ENCODE data around the gene CCL22. TPM values are rescaled to one million over a fixed set of nuclear protein-coding genes. Genes with fewer than 3 reads are reported as not detected.

The CCL22 gene
- total and polyA plus RNA-seq, 4 donors: 0.08 to 0.29 (median 0.24) TPM; not detected in 1

DNA sequence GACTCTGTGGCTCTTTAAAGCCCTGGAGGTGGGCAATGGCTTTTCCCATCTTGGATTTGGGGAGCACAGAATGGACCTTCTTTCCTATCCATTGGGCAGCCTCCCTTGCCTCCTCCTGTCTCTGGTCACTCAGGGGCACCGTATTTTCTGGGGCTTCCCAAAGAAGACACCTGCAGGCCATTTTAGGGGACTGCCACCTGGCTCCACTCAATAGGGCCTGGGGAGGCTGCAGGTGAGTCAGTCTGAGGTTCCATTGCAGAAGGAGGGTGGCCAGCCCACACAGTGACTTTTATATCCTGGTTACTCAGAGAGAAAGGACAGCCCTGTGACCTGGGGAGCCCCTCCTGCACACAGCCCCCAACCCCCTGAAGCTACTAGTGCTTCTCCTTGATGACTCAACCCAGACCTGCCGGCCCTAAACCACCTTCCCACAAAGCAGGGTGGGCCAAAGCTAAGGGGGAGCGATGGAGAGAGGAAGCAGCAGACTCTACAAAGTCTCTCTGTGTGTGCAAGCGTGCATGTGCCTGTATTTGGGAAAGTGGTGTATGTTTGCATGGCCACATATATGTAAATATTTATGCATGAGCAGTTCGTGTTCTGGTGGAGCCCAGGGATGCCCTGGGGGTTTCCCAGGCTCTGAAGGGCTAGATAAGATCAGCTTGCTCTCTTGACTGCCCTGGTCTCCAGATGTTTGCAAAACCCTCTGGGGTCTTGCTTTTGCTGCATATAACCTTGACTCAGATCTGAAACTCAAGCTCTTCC lies 18.7 kb downstream of the CCL22 start:
- Histone ChIP-seq H3K36me3 (ENCODE audit: control insufficient read depth in 1 of 2, insufficient read depth in 2 of 2, low read length in 1 of 2) (peaks cover 0 to 3% of the 10 kb centered on the region in 2 donors), H3K4me1 (ENCODE audit: control insufficient read depth in 1 of 2, insufficient read depth in 2 of 2, low read length in 2 of 2) (peaks cover 0 to 6% of the 10 kb centered on the region in 2 donors), H3K4me3 (ENCODE audit: low read length in 2 of 2) (no peak overlapping the region), H3K9me3 (ENCODE audit: control insufficient read depth, low read length) (no peaks in the 10 kb centered on the region), H3K27ac (ENCODE audit: low read depth in 1 of 2, low read length in 2 of 2) (peak overlapping the region in 1 of 2 donors; percentile 9), H3K27me3 (ENCODE audit: control insufficient read depth in 1 of 2, insufficient read depth in 2 of 2, low read length in 1 of 2) (no peaks in the 10 kb centered on the region)
- intact Hi-C loops (cut with DNase I): loop anchor here in 1 of 2 donors (5.0 kb wide), 1 partner anchor 35 kb away; no protein-coding TSS in a partner anchor
- ATAC-seq (ENCODE audit: low FRiP score): no peak
- WGBS, 2 donors: 28 to 40% methylated on average over 5 of the region's 5 CpGs
- DNase-seq: peak in 1 of 2 donors; percentile 32

DNA sequence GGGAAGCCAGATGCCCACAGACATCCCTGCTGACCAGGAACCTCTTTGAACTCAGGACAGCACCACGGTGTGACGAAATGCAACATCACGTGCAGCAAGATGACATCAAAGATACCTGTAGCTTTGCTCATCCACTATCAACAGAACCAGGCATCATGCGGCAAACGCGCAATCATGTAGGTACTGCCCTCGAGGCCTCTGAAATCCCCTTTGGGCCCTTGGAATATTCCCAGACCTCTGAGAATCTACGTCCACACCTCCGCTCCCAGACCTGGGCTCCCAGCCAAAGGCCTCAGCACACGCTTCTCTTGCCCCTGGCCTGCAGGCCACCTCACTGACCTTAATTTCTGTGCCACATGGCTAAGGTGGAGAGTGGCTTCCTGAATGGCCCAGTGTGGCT lies 21.0 kb downstream of the CCL22 start:
- Histone ChIP-seq H3K4me3 (ENCODE audit: low read length in 2 of 2) (no peak overlapping the region), H3K27me3 (ENCODE audit: control insufficient read depth in 1 of 2, insufficient read depth in 2 of 2, low read length in 1 of 2) (no peaks in the 10 kb centered on the region), H3K9me3 (ENCODE audit: control insufficient read depth, low read length) (no peaks in the 10 kb centered on the region), H3K36me3 (ENCODE audit: control insufficient read depth in 1 of 2, insufficient read depth in 2 of 2, low read length in 1 of 2) (peaks cover 0 to 7% of the 10 kb centered on the region in 2 donors), H3K27ac (ENCODE audit: low read depth in 1 of 2, low read length in 2 of 2) (no peak overlapping the region), H3K4me1 (ENCODE audit: control insufficient read depth in 1 of 2, insufficient read depth in 2 of 2, low read length in 2 of 2) (peaks cover 0 to 6% of the 10 kb centered on the region in 2 donors)
- WGBS, 2 donors: 37 to 42% methylated on average over 10 of the region's 10 CpGs
- intact Hi-C loops (cut with DNase I): loop anchor here in 1 of 2 donors (5.0 kb wide), 1 partner anchor 33 kb away; no protein-coding TSS in a partner anchor
- ATAC-seq (ENCODE audit: low FRiP score) (no peak), DNase-seq (no peak)

DNA sequence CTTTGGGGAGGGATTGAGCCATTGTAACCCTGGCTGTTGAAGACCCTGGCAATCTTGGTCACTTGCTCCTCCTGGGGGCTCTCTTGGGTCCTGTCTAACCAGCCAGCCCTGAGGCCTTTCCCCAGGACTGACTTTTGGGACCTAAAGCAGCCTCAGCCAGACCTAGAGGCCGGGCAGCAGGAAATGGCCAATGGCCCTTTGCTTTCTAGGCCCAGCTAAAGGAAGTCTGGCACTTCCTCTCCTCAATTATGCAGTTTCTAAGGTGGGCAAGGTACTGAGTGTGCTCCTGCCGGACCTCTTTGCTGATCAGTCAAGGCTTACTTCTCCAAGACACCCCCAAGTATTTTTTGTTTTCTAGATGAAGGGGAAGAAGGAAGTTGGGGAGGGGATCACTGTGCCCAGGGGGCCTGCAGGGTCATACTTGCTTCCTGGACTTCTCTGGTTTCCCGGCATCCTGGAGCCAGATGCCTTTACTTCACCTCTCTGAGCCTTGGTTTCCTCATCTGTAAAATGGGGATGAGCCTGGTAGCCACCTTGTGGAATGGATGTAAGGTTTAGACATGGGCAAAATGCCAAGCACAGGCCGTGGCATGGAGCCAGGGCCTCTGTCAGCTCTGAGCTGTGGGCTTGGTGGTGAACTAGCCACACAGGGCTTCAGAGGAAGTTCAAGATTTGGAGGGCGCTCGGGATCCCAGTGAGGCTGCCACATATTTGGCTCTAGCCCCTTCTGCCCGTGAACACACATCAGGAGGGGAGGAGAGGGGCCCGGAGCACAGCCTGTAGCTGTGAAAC lies 22.3 kb downstream of the CCL22 start:
- H3K9me3 ChIP-seq (ENCODE audit: control insufficient read depth, low read length): no peaks in the 10 kb centered on the region
- peak overlapping the region in 1 of 2 donors; percentile 38 for H3K27ac ChIP-seq (ENCODE audit: low read depth in 1 of 2, low read length in 2 of 2)
- no peaks in the 10 kb centered on the region for H3K27me3 ChIP-seq (ENCODE audit: control insufficient read depth in 1 of 2, insufficient read depth in 2 of 2, low read length in 1 of 2)
- DNase-seq (no peak), ATAC-seq (ENCODE audit: low FRiP score) (no peak)
- peaks cover 0 to 7% of the 10 kb centered on the region in 2 donors for H3K36me3 ChIP-seq (ENCODE audit: control insufficient read depth in 1 of 2, insufficient read depth in 2 of 2, low read length in 1 of 2)
- WGBS, 2 donors: 30 to 36% methylated on average over 8 of the region's 8 CpGs
- H3K4me3 ChIP-seq (ENCODE audit: low read length in 2 of 2): no peak overlapping the region
- intact Hi-C loops (cut with DNase I): no loop called here
- H3K4me1 ChIP-seq (ENCODE audit: control insufficient read depth in 1 of 2, insufficient read depth in 2 of 2, low read length in 2 of 2): peaks cover 0 to 6% of the 10 kb centered on the region in 2 donors

DNA sequence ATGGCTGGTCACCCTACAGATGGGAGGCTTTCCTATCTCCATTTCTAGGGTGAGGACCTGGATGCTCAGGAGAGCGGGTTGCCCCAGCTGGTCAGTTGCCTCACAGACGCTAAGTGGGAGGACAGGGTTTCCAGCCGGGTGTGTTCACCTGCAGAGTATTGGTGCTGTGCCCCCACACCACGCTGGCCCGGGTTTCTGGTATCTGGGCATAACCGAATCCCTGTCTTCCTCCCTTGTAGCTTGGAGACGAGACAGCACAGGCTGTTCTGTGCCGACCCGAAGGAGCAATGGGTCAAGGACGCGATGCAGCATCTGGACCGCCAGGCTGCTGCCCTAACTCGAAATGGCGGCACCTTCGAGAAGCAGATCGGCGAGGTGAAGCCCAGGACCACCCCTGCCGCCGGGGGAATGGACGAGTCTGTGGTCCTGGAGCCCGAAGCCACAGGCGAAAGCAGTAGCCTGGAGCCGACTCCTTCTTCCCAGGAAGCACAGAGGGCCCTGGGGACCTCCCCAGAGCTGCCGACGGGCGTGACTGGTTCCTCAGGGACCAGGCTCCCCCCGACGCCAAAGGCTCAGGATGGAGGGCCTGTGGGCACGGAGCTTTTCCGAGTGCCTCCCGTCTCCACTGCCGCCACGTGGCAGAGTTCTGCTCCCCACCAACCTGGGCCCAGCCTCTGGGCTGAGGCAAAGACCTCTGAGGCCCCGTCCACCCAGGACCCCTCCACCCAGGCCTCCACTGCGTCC lies 23.4 kb downstream of the CCL22 start:
- Histone ChIP-seq H3K27me3 (ENCODE audit: control insufficient read depth in 1 of 2, insufficient read depth in 2 of 2, low read length in 1 of 2) (no peaks in the 10 kb centered on the region), H3K9me3 (ENCODE audit: control insufficient read depth, low read length) (no peaks in the 10 kb centered on the region), H3K4me1 (ENCODE audit: control insufficient read depth in 1 of 2, insufficient read depth in 2 of 2, low read length in 2 of 2) (peaks cover 2 to 6% of the 10 kb centered on the region in 2 donors), H3K27ac (ENCODE audit: low read depth in 1 of 2, low read length in 2 of 2) (no peak overlapping the region), H3K4me3 (ENCODE audit: low read length in 2 of 2) (no peak overlapping the region), H3K36me3 (ENCODE audit: control insufficient read depth in 1 of 2, insufficient read depth in 2 of 2, low read length in 1 of 2) (peaks cover 0 to 7% of the 10 kb centered on the region in 2 donors)
- 89 to 92% methylated on average over 32 to 35 of the region's 35 CpGs for WGBS, 2 donors
- DNase-seq: no peak
- ATAC-seq (ENCODE audit: low FRiP score): no peak
- intact Hi-C loops (cut with DNase I): no loop called here

DNA sequence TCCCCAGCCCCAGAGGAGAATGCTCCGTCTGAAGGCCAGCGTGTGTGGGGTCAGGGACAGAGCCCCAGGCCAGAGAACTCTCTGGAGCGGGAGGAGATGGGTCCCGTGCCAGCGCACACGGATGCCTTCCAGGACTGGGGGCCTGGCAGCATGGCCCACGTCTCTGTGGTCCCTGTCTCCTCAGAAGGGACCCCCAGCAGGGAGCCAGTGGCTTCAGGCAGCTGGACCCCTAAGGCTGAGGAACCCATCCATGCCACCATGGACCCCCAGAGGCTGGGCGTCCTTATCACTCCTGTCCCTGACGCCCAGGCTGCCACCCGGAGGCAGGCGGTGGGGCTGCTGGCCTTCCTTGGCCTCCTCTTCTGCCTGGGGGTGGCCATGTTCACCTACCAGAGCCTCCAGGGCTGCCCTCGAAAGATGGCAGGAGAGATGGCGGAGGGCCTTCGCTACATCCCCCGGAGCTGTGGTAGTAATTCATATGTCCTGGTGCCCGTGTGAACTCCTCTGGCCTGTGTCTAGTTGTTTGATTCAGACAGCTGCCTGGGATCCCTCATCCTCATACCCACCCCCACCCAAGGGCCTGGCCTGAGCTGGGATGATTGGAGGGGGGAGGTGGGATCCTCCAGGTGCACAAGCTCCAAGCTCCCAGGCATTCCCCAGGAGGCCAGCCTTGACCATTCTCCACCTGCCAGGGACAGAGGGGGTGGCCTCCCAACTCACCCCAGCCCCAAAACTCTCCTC lies 24.1 kb downstream of the CCL22 start:
- ATAC-seq (ENCODE audit: low FRiP score) (no peak), DNase-seq (peak in 1 of 2 donors; percentile 29)
- Histone ChIP-seq H3K4me3 (ENCODE audit: low read length in 2 of 2) (no peak overlapping the region), H3K4me1 (ENCODE audit: control insufficient read depth in 1 of 2, insufficient read depth in 2 of 2, low read length in 2 of 2) (peaks cover 2 to 5% of the 10 kb centered on the region in 2 donors), H3K9me3 (ENCODE audit: control insufficient read depth, low read length) (no peaks in the 10 kb centered on the region), H3K27ac (ENCODE audit: low read depth in 1 of 2, low read length in 2 of 2) (no peak overlapping the region), H3K36me3 (ENCODE audit: control insufficient read depth in 1 of 2, insufficient read depth in 2 of 2, low read length in 1 of 2) (peaks cover 0 to 7% of the 10 kb centered on the region in 2 donors), H3K27me3 (ENCODE audit: control insufficient read depth in 1 of 2, insufficient read depth in 2 of 2, low read length in 1 of 2) (no peaks in the 10 kb centered on the region)
- intact Hi-C loops (cut with DNase I): no loop called here
- WGBS, 2 donors: 79 to 80% methylated on average over 12 to 16 of the region's 16 CpGs

DNA sequence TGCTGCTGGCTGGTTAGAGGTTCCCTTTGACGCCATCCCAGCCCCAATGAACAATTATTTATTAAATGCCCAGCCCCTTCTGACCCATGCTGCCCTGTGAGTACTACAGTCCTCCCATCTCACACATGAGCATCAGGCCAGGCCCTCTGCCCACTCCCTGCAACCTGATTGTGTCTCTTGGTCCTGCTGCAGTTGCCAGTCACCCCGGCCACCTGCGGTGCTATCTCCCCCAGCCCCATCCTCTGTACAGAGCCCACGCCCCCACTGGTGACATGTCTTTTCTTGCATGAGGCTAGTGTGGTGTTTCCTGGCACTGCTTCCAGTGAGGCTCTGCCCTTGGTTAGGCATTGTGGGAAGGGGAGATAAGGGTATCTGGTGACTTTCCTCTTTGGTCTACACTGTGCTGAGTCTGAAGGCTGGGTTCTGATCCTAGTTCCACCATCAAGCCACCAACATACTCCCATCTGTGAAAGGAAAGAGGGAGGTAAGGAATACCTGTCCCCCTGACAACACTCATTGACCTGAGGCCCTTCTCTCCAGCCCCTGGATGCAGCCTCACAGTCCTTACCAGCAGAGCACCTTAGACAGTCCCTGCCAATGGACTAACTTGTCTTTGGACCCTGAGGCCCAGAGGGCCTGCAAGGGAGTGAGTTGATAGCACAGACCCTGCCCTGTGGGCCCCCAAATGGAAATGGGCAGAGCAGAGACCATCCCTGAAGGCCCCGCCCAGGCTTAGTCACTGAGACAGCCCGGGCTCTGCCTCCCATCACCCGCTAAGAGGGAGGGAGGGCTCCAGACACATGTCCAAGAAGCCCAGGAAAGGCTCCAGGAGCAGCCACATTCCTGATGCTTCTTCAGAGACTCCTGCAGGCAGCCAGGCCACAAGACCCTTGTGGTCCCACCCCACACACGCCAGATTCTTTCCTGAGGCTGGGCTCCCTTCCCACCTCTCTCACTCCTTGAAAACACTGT lies 25.0 kb downstream of the CCL22 start:
- Histone ChIP-seq H3K36me3 (ENCODE audit: control insufficient read depth in 1 of 2, insufficient read depth in 2 of 2, low read length in 1 of 2) (peaks cover 0 to 7% of the 10 kb centered on the region in 2 donors), H3K4me3 (ENCODE audit: low read length in 2 of 2) (no peak overlapping the region), H3K4me1 (ENCODE audit: control insufficient read depth in 1 of 2, insufficient read depth in 2 of 2, low read length in 2 of 2) (peaks cover 0 to 2% of the 10 kb centered on the region in 2 donors), H3K9me3 (ENCODE audit: control insufficient read depth, low read length) (no peaks in the 10 kb centered on the region), H3K27ac (ENCODE audit: low read depth in 1 of 2, low read length in 2 of 2) (no peak overlapping the region), H3K27me3 (ENCODE audit: control insufficient read depth in 1 of 2, insufficient read depth in 2 of 2, low read length in 1 of 2) (no peaks in the 10 kb centered on the region)
- peak; percentile 69 for ATAC-seq (ENCODE audit: low FRiP score)
- 53 to 57% methylated on average over 8 of the region's 8 CpGs for WGBS, 2 donors
- peak in 1 of 2 donors; percentile 65 for DNase-seq
- intact Hi-C loops (cut with DNase I): no loop called here

DNA sequence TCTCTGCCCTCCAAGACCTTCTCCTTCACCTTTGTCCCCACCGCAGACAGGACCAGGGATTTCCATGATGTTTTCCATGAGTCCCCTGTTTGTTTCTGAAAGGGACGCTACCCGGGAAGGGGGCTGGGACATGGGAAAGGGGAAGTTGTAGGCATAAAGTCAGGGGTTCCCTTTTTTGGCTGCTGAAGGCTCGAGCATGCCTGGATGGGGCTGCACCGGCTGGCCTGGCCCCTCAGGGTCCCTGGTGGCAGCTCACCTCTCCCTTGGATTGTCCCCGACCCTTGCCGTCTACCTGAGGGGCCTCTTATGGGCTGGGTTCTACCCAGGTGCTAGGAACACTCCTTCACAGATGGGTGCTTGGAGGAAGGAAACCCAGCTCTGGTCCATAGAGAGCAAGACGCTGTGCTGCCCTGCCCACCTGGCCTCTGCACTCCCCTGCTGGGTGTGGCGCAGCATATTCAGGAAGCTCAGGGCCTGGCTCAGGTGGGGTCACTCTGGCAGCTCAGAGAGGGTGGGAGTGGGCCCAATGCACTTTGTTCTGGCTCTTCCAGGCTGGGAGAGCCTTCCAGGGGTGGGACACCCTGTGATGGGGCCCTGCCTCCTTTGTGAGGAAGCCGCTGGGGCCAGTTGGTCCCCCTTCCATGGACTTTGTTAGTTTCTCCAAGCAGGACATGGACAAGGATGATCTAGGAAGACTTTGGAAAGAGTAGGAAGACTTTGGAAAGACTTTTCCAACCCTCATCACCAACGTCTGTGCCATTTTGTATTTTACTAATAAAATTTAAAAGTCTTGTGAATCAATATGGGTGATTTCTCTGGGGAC lies 25.9 kb downstream of the CCL22 start:
- peak; percentile 12 for ATAC-seq (ENCODE audit: low FRiP score)
- Histone ChIP-seq H3K4me1 (ENCODE audit: control insufficient read depth in 1 of 2, insufficient read depth in 2 of 2, low read length in 2 of 2) (peaks cover 0 to 2% of the 10 kb centered on the region in 2 donors), H3K9me3 (ENCODE audit: control insufficient read depth, low read length) (no peaks in the 10 kb centered on the region), H3K4me3 (ENCODE audit: low read length in 2 of 2) (no peak overlapping the region), H3K36me3 (ENCODE audit: control insufficient read depth in 1 of 2, insufficient read depth in 2 of 2, low read length in 1 of 2) (peaks cover 0 to 7% of the 10 kb centered on the region in 2 donors), H3K27ac (ENCODE audit: low read depth in 1 of 2, low read length in 2 of 2) (no peak overlapping the region), H3K27me3 (ENCODE audit: control insufficient read depth in 1 of 2, insufficient read depth in 2 of 2, low read length in 1 of 2) (no peaks in the 10 kb centered on the region)
- intact Hi-C loops (cut with DNase I): no loop called here
- peak; percentile 42 to 58 for DNase-seq
- WGBS, 2 donors: 51 to 63% methylated on average over 11 of the region's 11 CpGs

All from aorta (tissue), 5 donors.